GOT3 (cell line): Measurements from ENCODE around the gene SUPT5H.
A peak's percentile ranks its signal among the peaks of the same experiment; 100 is the strongest.

Source experiments
- DNase-seq: peaks from one replicate; lab custom pipeline; 2025; ENCODE audit warnings: mixed read lengths; lab: John Stamatoyannopoulos, UW

SUPT5H gene

DNA sequence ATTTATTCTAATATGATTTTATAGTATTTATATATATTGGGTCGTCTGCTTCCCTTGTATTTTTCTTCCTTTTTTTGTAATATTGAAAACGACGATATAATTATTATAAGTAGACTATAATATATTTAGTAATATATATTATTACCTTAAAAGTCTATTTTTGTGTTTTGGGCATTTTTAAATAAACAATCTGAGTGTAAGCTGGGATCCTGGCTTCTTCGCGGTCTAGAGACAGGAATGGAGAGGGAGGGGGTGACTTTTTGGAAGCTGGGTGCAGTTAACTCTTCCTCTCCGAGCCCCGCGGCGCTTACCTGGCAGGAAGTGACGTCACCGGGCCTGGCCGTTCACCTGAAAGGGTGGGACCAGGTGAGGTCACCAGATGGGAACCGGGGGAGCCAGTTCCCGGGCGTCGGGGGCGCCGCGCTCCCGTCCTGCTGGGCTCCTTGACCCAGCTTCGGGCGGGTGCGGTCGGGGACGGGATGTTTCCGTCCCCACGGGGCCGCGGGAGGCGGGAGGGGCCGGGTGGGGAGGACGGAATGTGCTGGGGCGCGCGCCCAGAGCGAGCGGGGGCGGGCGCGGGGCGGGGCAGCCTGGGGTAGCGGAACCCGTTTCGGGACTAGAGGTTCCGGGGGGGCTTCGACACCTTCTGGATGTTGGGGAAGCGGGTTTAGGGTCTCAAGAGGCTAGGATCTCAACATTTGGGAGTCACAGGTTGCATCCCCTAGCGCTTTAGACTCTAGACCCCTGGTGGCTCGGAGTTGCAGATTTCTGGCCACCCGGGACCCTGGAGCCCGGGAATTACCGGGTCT is 36.0 kb upstream of the SUPT5H start:
- DNase-seq: peak; percentile 24

DNA sequence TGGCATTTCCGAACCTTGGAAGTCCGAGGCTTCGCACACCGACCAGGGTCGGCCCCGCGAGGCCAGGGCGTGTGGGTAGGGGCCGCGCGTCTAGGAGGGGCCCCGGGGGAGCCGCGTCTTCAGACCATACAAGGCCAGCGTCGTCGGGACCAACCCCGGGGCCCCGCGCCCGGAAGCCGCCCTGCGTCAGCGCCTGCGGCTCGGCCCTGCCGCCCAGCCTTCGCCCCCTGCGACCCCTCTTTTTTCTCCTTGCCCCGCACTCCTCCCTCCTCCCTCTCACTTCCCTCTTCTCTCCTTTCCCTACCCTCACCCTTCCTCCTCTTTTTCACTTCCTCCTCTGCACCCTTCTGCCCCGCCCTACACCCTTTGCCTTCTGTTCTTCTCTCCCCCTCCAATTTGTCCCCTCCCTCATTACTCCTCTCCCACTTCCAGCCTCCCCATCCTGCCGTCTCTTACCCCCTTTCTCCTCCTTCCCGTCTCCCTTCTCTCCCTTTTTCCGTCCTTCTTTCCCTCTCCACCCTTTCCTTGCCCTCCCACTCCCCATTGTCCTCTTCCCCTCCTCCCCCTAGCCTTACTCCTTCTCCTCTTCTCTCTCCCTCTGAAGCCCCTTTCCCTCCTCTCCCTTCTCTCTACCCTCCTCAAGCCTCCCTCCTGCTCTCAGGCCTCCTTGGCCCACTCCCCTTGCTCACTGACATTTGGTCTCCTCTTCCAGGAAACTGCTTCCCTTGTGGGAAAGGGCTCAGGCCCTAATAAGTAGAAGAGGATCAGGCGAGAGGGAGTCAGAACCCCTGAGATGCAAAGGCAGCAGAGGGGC is 35.2 kb upstream of the SUPT5H start:
- no peak for DNase-seq

DNA sequence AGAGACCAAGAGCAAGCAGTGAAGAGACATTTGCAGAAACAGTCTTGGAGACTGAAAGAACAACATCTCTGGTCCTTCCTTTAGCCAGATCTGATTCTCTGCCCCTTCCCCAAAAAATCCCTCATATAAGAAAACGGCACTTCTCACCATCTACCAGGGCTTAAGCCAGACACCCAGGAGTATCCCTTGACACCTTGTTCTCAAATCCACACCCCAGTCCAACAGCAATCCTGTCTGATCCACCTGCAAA is 34.6 kb upstream of the SUPT5H start:
- DNase-seq: no peak

DNA sequence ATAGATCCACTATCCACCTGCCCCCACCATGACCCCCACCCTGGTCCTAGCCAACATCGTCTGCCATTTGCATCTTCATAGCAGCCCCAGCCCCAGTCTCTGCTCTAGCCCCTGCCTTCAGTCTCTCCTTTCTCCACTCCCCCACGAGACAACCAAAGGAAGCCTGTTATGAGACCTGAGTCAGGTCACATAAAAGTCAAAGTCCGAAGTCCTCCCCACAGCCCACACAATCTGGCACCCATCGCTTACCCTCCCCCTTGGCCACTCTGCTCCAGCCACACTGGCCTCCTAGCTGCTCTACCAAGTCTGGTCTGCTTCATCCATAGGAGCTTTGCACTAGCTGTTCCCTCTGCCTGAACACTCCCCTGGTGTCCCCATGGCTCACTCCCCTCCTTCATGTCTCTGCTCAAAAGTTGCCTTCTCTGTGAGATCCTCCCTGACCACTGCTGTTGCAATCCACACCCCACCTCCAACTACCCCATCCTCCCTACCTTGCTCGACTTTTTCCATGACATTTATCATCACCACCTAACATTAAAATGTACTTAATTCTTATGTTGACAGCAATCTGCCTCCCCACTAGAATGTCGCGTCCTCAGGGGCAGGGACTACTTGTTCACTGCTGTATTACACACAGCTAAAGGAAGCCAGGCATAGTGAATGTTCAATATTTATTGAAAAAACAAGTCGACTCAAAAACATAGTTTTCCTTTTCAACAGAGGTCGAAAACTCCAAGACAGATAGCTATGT is 34.1 kb upstream of the SUPT5H start:
- DNase-seq: no peak

DNA sequence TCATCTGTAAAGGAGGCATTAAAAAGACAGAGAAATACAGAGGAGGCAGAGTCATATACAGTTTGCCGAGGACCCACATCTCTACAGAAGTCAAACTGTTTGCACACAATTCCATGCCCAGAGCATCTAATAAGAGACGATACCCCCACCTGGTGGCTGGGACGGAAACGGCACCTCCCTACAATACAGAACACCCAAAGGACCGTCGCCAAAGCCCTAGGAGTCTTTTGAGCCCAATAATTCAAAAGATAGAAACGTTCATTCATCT is 33.6 kb upstream of the SUPT5H start:
- DNase-seq: peak; percentile 83

DNA sequence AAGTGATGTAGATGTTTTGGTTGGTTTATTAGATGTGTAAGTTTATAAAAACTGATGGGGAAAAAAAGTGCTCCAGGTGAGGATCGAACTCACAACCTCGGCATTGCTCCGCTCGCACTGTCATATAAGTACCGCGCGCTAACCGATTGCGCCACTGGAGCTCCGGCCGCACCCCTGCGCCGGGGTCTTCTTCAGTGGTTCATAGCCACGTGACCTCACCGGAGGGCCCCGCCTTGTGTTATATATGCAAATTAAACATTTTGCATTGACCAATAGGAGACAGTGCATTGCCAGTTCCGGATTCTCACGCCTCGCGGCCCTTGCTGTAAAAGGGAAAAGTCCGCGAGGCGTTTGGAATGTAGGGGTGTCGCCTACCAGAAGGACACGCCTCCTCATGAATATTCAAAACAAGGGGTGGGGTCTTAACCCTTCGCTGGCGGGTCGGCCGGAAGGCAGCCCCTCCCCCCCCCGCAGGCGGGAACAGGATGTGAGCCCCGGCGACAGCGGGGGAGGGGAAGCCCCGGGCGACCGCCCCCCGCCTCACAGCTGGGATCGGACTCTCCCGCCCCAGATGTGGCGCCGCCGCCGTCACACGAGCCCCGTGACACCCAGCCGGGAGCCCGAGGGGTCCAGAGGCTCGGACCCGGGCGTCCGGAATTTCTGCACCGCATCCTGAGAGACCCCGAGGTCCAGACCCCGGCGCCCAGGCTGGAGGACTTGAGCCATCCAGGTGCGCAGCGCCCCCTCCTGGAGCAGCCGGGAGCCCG is 33.1 kb upstream of the SUPT5H start, which contains the start of gene PLEKHG2:
Gene PLEKHG2 (plus strand): TSS at position 570 of the 767 bp plus-strand sequence. CDS start 1,418 bp downstream, outside the sequence.
- peak; percentile 93 for DNase-seq

DNA sequence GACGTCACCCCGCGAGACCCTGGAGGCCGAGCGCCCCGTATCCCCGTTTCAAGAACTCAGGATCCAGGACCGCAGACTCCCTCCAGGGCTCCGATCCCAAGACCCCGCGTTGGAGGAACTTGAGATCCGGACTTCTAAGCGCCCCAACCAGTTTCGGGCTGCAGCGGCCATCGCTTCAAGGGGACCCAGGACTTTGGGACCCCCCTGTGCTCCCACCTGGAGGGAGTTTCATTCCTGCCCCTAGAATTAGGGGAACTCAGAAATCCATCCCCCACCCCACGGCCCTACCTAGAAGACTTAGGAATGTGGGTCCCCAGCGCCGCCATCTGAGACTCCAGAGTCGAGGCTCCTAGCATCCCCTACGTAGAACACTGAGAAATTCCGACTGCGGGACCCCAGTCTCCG is 32.5 kb upstream of the SUPT5H start:
- no peak for DNase-seq

DNA sequence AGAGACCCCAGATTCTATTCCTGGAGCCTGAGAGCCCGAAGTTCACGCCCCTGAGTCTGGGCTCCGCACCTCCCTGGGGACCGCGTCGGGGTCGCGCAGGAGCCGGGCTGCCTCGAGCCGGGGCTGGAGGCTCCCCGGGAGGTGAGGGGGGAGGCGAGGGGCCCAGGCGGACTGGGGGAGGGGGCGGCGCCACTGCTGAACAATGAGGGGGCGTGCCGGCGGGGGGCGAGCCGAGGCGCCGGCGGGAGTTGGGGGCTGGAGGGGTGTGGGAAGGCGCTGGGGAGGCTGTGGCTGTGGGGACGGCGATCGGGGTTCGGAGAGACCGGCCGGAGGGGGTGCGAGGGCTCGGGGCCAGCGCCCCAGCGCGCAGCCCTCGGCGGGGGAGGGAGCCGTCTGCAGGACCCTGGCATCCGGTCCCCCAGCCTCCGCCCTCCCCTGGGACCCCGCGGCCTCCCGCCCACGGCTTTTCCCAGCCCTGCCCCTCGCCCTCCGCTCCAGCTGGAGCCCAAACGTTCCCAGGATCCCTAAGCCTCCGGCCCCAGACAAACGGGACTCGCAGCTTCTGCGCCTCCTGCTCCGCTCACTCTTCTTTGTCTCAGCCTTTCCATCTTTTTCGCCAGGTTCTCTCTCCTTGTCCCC is 32.0 kb upstream of the SUPT5H start:
- no peak for DNase-seq

DNA sequence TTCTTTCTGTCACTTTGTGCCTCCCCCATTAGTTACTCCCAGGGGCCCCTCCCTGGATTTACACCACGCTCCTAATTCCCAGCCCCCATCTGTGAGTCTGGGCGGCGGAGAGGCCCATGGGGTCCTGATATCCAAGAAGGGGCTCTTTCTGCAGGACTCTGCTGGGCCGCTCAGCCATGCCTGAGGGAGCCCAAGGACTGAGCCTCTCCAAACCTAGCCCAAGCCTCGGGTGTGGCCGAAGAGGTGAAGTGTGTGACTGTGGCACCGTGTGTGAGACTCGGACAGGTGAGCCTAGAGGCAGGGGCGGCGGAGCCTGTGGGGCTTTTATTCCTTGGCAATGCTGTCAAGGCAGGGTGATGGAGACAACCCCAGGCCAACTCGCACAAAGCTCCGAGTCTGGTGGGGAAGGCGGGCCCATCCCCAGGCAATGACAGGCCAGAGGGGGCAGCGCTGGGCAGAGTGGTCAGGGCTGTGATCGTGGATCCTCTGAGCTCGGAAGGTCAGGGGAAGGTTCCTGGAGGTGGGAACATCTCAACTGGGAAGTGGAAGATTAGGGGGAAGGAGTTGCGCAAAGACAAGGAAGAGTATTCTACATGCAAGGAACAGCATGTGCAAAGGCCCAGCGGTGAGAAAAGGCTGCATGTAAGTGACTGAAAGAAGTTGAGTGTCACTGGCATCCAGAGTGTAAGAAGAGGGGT is 31.3 kb upstream of the SUPT5H start:
- no peak for DNase-seq

DNA sequence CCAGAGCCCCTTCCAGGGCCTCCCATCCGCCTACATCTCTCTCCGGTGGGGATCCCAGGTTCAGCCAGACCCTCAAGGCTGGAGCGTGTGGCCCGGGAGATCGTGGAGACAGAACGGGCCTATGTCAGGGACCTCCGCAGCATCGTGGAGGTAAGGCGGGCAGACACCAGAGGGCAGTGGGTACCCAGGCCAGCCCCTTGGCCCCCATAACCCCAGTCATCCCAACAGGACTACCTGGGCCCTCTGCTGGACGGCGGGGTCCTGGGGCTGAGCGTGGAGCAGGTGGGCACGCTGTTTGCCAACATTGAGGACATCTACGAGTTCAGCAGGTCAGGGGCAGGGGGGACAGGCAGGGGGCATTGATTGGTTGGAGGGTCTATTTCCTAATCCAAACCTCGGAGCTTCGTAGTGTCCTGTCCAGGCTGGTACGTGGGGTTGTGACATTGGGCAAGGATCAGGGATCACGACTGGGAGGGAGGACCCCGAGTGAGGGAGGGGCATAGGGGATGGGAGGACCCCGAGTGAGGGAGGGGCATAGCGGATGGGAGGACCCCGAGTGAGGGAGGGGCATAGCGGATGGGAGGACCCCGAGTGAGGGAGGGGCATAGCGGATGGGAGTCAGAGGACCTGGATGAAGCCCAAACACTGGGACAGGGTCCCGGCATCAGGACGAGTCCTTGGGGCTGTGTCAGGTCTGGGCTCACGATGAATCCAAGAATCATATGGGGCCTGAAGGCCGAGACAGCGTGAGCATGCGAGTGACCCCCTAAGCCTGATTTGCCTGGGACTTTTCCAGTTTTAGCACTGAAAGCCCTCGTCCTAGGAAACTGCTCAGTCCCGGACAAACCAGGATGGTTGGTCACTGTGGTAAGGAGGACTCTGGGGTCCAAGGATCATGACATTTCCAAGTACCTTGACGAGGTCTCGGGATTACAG is 30.0 kb upstream of the SUPT5H start:
- no peak for DNase-seq

DNA sequence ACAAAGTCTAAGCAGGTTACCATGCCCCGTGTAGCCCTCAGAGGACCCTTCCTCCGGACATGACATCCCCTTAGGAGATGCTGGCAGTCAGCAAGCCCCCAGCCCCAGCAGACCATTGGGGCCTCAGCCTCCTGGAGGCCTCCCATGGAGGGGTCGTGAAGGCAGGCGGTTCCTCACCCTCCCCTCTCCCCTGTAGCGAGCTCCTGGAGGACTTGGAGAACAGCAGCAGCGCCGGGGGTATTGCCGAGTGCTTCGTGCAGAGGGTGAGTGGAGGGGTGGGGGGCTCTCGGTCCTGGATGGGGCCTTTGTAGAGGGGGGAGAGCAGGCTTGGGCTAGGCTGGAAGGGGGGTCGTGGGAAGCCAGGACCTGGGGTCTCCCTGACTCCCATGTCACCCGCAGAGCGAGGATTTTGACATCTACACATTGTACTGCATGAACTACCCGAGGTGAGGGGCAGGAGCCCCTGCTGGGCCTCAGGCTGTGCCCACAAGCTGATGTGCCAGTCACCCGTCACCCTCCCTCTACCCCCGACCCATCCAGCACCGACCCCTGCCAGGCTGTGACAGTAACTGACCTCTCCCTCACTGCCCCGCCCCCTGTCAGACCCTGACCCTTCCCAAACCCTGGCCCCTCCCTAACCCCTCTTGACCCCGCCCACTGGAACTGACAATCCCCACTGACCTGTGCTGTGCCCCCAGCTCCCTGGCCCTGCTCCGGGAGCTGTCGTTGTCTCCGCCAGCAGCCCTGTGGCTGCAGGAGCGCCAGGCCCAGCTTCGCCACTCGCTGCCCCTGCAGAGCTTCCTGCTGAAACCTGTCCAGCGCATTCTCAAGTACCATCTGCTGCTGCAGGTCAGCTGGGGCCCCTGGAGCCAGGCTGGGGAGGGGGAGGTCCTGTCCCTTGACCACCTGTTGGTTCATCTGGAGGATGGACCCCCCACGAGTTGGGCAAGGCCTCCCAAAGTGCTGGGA is 28.9 kb upstream of the SUPT5H start:
- no peak for DNase-seq

DNA sequence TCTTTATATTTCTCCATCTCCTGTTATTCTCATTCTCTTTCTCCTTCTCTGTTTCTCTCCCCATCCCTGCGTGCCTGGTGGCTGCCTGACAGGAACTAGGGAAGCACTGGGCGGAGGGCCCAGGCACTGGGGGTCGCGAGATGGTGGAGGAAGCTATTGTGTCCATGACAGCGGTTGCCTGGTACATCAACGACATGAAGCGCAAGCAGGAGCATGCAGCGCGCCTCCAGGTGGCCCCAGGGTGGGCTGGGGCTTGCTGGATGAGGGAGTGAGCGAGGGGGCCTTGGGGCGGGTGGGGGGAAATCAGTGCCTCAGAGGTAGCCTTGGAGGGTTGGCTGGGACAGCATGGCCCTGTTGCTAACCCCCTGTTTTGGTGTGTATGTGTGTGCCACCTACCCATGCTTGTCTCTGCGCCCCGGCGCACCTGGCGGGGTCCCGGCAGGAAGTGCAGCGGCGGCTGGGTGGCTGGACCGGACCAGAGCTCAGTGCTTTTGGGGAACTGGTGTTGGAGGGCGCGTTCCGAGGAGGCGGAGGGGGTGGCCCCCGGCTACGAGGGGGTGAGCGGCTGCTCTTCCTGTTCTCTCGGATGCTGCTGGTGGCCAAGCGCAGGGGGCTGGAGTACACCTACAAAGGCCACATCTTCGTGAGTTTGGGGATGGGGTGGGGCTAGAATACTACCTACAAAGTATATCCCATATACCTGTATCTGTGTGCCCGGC is 27.8 kb upstream of the SUPT5H start:
- no peak for DNase-seq

DNA sequence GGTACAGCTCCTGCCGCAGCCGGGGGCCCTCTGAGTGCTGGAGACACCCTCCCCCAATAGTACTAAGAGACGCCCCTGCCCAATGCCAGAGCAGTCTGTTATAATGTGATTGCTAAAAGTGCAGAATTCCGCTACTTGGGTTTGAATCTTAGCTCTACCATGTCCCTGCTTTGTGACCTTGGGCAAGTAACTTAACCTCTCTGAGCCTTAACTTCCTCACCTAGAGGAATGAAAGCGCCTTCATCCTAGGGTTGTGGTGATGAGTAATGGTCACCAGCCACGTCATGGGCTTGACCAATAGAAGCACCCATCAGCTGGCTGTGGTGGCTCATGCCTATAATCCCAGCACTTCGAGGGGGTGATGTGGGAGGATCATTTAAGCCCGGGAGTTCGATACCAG is 26.4 kb upstream of the SUPT5H start:
- DNase-seq: no peak

DNA sequence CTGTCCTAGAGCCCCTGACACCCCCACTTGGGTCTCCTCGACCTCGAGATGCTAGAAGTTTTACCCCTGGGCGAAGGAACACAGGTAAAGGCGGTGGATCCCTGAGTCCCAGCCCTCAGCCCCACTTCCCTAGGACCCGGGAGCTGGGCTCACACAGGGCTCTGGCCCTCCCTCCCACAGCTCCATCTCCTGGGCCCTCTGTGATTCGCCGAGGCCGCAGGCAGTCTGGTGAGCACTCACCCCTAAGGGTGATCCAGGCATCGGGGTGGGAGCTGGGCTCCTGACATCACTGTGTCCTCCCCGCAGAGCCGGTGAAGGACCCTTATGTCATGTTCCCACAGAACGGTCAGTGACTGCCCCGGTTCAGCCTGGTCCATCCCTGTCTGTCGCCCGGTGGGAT is 24.6 kb upstream of the SUPT5H start:
- no peak for DNase-seq

DNA sequence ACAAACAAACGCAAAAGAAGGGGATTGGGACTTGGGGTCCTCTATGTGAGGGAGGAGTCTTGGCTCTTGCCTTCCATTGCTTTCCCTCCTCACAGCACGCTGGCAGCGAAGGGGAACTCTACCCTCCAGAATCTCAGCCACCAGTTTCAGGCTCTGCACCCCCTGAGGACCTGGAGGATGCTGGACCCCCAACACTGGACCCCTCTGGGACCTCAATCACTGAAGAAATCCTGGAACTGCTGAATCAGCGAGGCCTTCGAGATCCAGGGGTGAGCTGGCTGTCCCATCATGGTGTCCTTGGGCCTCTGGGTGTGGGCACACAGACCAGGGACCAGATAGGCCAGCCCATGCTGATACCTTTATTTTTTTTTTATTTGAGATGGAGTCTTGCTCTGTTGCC is 23.4 kb upstream of the SUPT5H start:
- DNase-seq: no peak

DNA sequence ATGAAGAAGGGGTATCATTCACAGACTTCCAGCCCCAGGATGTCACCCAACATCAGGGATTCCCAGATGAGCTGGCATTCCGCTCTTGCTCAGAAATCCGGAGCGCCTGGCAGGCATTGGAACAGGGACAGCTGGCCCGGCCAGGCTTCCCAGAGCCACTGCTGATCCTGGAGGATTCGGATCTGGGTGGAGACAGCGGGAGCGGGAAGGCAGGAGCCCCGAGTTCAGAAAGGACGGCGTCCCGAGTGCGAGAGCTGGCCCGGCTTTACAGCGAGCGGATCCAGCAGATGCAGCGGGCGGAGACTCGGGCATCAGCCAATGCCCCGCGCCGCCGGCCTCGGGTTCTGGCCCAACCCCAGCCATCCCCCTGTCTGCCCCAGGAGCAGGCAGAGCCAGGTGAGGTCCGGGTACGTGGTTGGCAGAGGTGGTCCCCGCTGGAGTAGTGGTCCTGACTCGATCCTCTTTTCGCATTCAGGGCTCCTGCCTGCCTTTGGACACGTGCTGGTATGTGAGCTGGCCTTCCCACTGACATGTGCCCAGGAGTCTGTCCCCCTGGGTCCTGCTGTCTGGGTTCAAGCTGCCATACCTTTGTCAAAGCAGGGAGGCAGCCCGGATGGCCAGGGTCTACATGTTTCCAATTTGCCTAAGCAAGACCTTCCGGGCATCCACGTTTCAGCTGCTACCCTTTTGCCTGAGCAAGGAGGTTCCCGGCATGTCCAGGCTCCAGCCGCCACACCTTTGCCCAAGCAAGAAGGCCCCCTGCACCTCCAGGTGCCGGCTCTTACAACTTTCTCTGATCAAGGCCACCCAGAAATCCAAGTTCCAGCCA is 21.9 kb upstream of the SUPT5H start:
- DNase-seq: no peak

DNA sequence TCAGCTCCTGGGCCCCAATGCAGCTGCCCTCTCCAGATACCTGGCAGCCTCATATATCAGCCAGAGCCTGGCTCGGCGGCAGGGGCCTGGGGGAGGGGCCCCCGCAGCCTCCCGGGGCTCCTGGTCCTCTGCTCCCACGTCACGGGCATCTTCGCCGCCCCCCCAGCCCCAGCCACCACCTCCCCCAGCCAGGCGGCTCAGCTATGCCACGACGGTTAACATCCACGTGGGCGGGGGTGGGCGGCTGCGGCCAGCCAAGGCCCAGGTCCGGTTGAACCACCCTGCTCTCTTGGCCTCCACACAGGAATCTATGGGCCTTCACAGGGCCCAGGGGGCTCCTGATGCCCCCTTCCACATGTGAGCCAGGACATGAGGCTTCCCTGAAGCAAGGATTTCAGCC is 20.4 kb upstream of the SUPT5H start:
- DNase-seq: no peak
